HG03066 (cell line): ENCODE data around the gene FLVCR2.
"Not testable (repeated sequence)": the region's sequence is repeated elsewhere in the genome, so short reads cannot be mapped to it uniquely, and the experiment has no call there.

ENCODE experiments used
- ATAC-seq: cut with Tn5 transposase; IDR thresholded peaks from one replicate; pipeline ENCODE4 v1.9.1; 2021; ENCODE audit warnings: low read depth; ENCODE audit not compliant: unreplicated experiment

FLVCR2 gene

GRCh38 chr14:75660238-75660629 lies 81.8 kb downstream of the FLVCR2 start:
- ATAC-seq, result no peak

- ATAC-seq, result peak; percentile 97
Measured at GRCh38 chr14:75660630-75661498, 82.4 kb downstream of the FLVCR2 start, which contains the start of the genes ERG28 and TTLL5. ERG28 (minus strand) TSS chr14:75660876; CDS start chr14:75657502, 3,374 bp downstream. TTLL5 (plus strand) TSS chr14:75661246; CDS start chr14:75663150, 1,904 bp downstream.

DNA sequence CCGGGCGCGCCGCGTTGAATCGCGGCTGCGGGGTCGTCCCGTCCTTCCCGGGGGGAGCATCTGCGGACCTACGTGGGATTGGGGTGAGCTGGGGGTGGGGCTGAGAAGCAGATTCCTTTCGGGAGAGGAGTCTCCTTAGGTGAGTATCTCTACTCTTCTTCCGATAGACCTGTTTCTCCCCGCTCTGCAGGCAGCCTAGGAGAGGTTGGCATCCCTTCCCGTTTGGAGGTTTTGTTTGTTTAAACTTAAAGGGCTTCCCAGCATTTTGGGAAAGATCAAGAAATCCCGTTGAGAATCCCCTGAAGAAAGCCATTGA lies 83.0 kb downstream of the FLVCR2 start:
- ATAC-seq, result no peak

GRCh38 chr14:75662966-75663365 lies 84.5 kb downstream of the FLVCR2 start:
- no peak for ATAC-seq

DNA sequence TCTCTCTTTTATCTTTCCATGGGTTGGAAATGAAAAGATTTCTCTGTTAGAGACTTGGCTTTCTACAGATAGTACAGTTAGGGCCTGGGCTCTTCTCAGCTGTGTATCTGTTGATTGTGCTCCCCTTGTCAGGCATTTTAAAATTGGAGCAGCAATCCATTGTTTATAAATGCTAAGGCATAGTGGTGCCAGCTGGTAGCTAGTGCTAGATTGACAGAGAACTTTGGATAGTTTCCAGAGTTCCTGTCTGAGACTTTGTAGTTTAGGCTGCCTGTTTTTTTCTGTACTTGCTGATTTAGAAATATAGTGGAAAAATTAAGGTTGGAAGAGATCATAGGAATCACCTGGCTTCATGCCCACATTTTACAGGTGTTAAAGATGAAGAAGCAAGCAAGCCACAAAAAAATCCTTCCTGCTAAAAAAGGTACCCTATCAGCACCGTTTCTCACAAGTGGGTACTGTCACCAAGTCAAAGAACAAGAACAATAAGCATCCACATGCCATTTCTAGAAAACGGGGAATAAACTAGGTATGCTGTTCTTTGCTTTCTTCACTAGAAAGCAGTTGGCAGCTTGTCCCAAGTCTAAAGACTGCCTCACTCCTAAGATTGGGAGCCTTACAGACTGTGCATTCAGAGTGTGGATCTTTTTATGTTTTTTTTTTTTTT lies 88.8 kb downstream of the FLVCR2 start:
- no peak for ATAC-seq

GRCh38 chr14:75672605-75673192 lies 94.3 kb downstream of the FLVCR2 start:
- no peak for ATAC-seq

- no peak for ATAC-seq
Measured at GRCh38 chr14:75673345-75674035, 95.1 kb downstream of the FLVCR2 start.

- no peak for ATAC-seq
Measured at GRCh38 chr14:75675265-75675960, 97.0 kb downstream of the FLVCR2 start.

DNA sequence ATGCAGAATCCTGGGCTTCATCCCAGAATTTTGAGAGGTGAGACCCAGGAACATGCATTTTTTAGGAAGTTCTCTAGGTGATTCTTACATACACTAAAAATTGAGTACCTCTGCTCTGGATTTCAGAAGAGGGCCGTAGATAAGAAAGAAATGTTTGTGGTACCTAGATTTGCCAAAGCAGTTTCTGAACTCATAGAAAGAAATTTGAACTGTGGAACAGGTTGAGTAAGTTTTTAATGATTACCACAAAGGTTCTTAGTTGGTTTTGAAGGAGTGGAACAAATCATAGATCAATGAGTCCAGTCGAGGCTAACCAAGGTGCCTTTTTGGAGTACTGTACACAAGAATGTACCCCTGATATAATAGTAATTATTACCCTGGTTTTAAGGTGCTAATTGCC lies 107.5 kb downstream of the FLVCR2 start:
- ATAC-seq, result no peak

DNA sequence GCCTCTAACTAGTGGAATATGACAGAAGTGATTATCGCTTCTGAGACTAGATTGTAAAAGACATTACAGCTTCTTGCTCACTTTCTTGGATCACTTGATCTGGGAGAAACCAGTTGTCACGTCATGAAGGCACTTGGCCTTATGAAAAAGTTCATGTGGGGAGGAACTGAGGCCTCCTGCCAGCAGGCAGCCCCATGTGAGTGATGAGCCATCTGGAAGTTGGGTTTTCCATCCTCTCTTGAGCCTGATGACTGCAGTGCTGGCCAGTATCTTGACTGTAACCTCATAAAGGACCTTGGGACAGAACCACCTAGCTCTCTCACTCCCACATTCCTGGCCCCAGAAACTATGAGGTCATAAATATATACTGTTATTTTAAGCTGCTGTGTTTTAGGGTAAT lies 110.6 kb downstream of the FLVCR2 start:
- no peak for ATAC-seq

- ATAC-seq, result no peak
Measured at GRCh38 chr14:75690010-75690409, 111.6 kb downstream of the FLVCR2 start.

DNA sequence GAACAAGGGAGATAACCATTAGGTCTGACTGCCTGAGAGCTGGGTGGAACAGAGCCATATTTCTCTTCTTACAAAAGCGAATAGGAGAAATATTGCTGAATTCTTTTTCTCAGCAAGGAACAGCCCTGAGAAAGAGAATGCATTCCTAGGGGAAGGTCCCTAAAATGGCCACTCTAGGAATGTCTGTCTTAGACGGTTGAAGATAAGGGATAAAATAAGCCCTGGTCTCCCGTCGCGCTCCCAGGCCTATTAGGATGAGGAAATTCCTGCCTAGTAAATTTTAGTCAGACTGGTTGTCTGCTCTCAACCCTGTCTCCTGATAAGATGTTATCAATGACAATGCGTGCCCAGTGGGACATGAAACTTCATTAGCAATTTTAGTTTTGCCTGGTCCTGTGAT lies 116.6 kb downstream of the FLVCR2 start:
- not testable (repeated sequence) for ATAC-seq

- ATAC-seq, result no peak
Measured at GRCh38 chr14:75697386-75697785, 119.0 kb downstream of the FLVCR2 start.
